GM13976 (cell line): ENCODE measurements around the gene CTIF.

Experiments
- DNase-seq: peaks from one replicate; pipeline ENCODE4 v3.0.0; 2012; ENCODE audit warnings: low spot score
- CTCF ChIP-seq: IDR thresholded peaks from 2 replicates; pipeline ENCODE4 v1.5.1; 2012; ENCODE audit warnings: borderline replicate concordance, mild to moderate bottlenecking; ENCODE audit not compliant: insufficient read depth; ENCODE audit errors: extremely low read depth, missing control alignments, control extremely low read depth
- in situ Hi-C: fragments of 300-500 bp; cut with MboI; formaldehyde crosslinking; loops from one replicate; pipeline ENCODE4 v1.12.0; 2022; ENCODE audit warnings: low sequenced_read_pairs, mixed read lengths, inconsistent platforms; ENCODE audit not compliant: unreplicated experiment

CTIF gene

GRCh38 chr18:48577478-48578190, 38.8 kb downstream of the CTIF start:
- in situ Hi-C loops = no loop called here
- DNase-seq = no peak
- TF ChIP-seq CTCF = no peak

GRCh38 chr18:48578289-48578688, 39.5 kb downstream of the CTIF start:
- no peak for DNase-seq
- TF ChIP-seq CTCF = no peak
- in situ Hi-C loops = no loop called here

- TF ChIP-seq CTCF = no peak
- in situ Hi-C loops = no loop called here
- DNase-seq = no peak
Observed at GRCh38 chr18:48580066-48580465, 41.2 kb downstream of the CTIF start.

GRCh38 chr18:48580782-48581181, 42.0 kb downstream of the CTIF start:
- TF ChIP-seq CTCF = no peak
- DNase-seq = no peak
- in situ Hi-C loops = no loop called here

- in situ Hi-C loops = no loop called here
- DNase-seq = no peak
- no peak for TF ChIP-seq CTCF
Observed at GRCh38 chr18:48581206-48581605, 42.4 kb downstream of the CTIF start.

- DNase-seq = no peak
- TF ChIP-seq CTCF = no peak
- in situ Hi-C loops = no loop called here
Observed at GRCh38 chr18:48581941-48582340, 43.1 kb downstream of the CTIF start.
